OCI-LY7 (cell line): ENCODE data around the gene GABRD. TPM values are rescaled to one million over a fixed set of nuclear protein-coding genes. Genes with fewer than 3 reads are reported as not detected.

ENCODE experiments used
- BruUV-seq: library from RNA; stranded (reverse); fragments of 400-500 nt; replicated peaks from 2 replicates; lab custom pipeline; 2021; lab: Mats Ljungman, UMichigan
- CTCF ChIA-PET: fragments of 300-600 bp; sonication (Branson Sonifier 250); formaldehyde crosslinking; loops from one replicate; lab custom pipeline; 2022; ENCODE audit warnings: antibody characterized with exemption; ENCODE audit not compliant: unreplicated experiment; lab: Charles Lee
- POLR2A ChIA-PET: fragments of 300-600 bp; sonication (Branson Sonifier 250); formaldehyde crosslinking; loops from one replicate; lab custom pipeline; 2022; ENCODE audit warnings: antibody characterized with exemption; lab: Charles Lee
- DNase-seq: peaks from one replicate; pipeline ENCODE4 v3.0.0-alpha.2; 2015; ENCODE audit warnings: low spot score
- H2AFZ ChIP-seq: fragments of 200-600 bp; sonication (generic), shearing (Covaris generic); 2 replicates; pipeline ENCODE4 v1.6.1; 2014; ENCODE audit warnings: mild to moderate bottlenecking, antibody characterized with exemption, low read length, moderate library complexity
- H3K27ac ChIP-seq: fragments of 200-600 bp; sonication (generic); 2 replicates; pipeline ENCODE4 v1.5.1; 2014; ENCODE audit warnings: mixed run types, low read depth, mild to moderate bottlenecking, moderate library complexity, low read length, inconsistent platforms; ENCODE audit not compliant: poor library complexity, severe bottlenecking
- H3K36me3 ChIP-seq: fragments of 200-600 bp; sonication (generic); 2 replicates; pipeline ENCODE4 v1.6.1; 2014; ENCODE audit warnings: mild to moderate bottlenecking, antibody characterized with exemption, low read length, moderate library complexity, mixed read lengths; ENCODE audit not compliant: insufficient read depth
- H3K4me1 ChIP-seq: fragments of 200-600 bp; sonication (generic); 2 replicates; pipeline ENCODE4 v1.5.1; 2014; ENCODE audit warnings: mild to moderate bottlenecking, low read length; ENCODE audit not compliant: insufficient read depth, poor library complexity, severe bottlenecking
- H3K4me2 ChIP-seq: fragments of 200-600 bp; sonication (generic); 2 replicates; pipeline ENCODE4 v1.6.1; 2014; ENCODE audit warnings: mild to moderate bottlenecking, low read length
- H3K4me3 ChIP-seq: fragments of 200-600 bp; sonication (generic); 2 replicates; pipeline ENCODE4 v1.5.1; 2014; ENCODE audit warnings: mild to moderate bottlenecking, low read depth, low read length; ENCODE audit not compliant: poor library complexity, severe bottlenecking
- H3K79me2 ChIP-seq: fragments of 200-600 bp; sonication (generic); 2 replicates; pipeline ENCODE4 v1.6.1; 2016; ENCODE audit warnings: low read depth, mild to moderate bottlenecking, low read length, moderate library complexity, mixed read lengths; ENCODE audit not compliant: insufficient read depth
- H3K9me2 ChIP-seq: fragments of 200-600 bp; sonication (generic); 2 replicates; pipeline ENCODE4 v1.6.1; 2016; ENCODE audit warnings: mild to moderate bottlenecking, low read length, mixed read lengths; ENCODE audit not compliant: insufficient read depth
- H3K9me3 ChIP-seq: fragments of 200-600 bp; sonication (generic); 2 replicates; pipeline ENCODE4 v1.6.1; 2014; ENCODE audit warnings: mild to moderate bottlenecking, mixed run types, low read length, mixed read lengths
- H4K20me1 ChIP-seq: fragments of 200-600 bp; sonication (generic); 2 replicates; pipeline ENCODE4 v1.6.1; 2014; ENCODE audit warnings: mild to moderate bottlenecking, antibody characterized with exemption, low read length, moderate library complexity, mixed read lengths; ENCODE audit not compliant: insufficient read depth
- CTCF ChIP-seq: fragments of 200-600 bp; sonication (generic); conservative IDR thresholded peaks from 2 replicates; pipeline ENCODE4 v1.5.1; 2014; ENCODE audit warnings: mild to moderate bottlenecking, antibody characterized with exemption, low read length, moderate library complexity, mixed read lengths
- EZH2phosphoT487 ChIP-seq: fragments of 200-600 bp; sonication (generic); IDR thresholded peaks from 2 replicates; pipeline ENCODE4 v1.6.1; 2018; ENCODE audit warnings: low read depth, borderline replicate concordance, mild to moderate bottlenecking, mixed run types, antibody characterized with exemption, low read length, moderate library complexity, mixed read lengths
- intact Hi-C: fragments of 100-400 bp; cut with micrococcal nuclease; formaldehyde crosslinking; loops from one replicate; pipeline ENCODE4 v1.10.0; 2022; ENCODE audit not compliant: unreplicated experiment
- total RNA-seq, 2 experiments: library from RNA; depleted of rRNA in 1 of 2; stranded (reverse); fragments of >200 nt in 1 of 2; shearing (Covaris generic) in 1 of 2; gene quantifications; 2 replicates each; pipeline ENCODE4 v1.2.3, GENCODE V29; 2014 to 2022

Gene GABRD
- total RNA-seq, 2 experiments from 2014 or later, result not detected

DNA sequence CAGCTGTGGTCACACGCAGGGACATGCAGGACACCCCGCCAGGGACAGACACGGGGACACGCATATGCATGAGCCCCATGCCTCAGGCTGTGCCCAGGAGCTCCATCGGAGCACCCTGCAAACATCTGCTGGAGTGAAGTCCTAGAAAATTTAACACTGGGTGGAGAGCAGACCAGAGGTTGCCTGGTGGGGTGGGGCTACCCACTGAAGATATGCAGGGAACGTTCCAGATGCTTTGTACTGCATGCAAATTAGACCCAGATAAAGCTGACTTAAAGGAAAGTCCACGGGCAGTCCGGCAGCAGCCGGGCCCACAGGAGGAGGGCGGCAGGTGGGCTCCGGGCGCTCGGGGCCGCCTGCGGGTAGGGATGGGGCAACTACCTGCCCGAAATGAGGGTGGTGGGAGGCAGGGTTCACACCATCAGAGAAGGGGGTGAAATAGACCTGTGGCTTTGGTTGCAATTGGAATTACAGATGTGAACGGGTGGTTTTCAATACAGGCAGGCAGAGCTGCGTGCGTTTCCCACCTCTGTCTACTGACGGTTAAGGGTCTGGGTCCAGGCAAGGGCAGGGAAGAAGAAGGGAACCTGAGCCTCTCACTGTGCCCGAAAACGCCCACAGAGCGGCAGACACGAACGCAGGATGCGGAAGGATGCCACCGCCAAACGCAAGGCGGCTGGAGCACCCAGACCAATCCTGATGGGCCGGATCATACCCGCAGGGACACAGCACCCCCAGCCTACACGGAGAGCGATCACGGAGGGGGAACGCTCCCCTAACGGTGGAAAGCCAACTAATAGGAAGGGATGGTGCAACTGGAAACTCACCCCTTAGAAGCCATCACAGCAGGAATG lies 36.5 kb upstream of the GABRD start:
- no peaks in the 10 kb centered on the region for H3K4me1 ChIP-seq
- H4K20me1 ChIP-seq, result no peaks in the 10 kb centered on the region
- H3K4me3 ChIP-seq, result no peak overlapping the region
- no peaks in the 10 kb centered on the region for H3K36me3 ChIP-seq
- no peaks in the 10 kb centered on the region; the same call in 1 of the 2 replicates for H3K9me3 ChIP-seq
- no peaks in the 10 kb centered on the region for H3K9me2 ChIP-seq
- DNase-seq, result no peak
- no peak overlapping the region for H3K4me2 ChIP-seq
- ChIA-PET CTCF (no interaction called here), POLR2A (no interaction called here)
- intact Hi-C loops, result no loop called here
- BruUV-seq, result no TSS peak
- no peak overlapping the region for H3K27ac ChIP-seq
- no peak for TF ChIP-seq CTCF
- TF ChIP-seq EZH2phosphoT487, result no peak
- H3K79me2 ChIP-seq, result no peaks in the 10 kb centered on the region
- H2AFZ ChIP-seq, result no peak overlapping the region

DNA sequence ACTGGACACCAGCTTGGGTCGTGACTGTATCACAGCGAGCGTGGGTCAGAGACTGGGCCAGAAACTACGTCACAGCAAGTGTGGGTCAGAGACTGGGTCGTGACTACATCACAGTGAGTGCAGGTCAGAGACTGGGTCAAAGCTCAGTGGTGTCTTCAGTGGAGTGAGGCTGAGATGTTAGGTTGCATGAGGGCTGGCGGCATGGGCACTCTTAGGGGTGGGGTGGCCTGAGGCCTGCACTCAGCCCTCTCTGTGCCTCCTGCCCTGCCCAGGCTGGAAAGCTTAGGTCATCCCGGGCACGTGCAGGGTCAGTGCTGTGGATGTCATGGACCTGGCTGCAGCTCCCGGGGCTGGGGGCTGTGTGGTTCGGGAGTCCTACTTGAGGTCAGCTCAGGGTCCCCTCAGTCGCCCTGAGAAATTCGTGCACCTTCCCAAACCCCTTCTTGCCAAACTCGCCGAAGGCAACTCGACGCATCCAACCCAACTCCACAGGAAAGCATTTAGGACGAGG lies 34.5 kb upstream of the GABRD start:
- CTCF ChIA-PET, result no interaction called here

More for the DNA sequence above, 34.5 kb upstream of the GABRD start:
- TF ChIP-seq EZH2phosphoT487 (no peak), CTCF (no peak)
- no peaks in the 10 kb centered on the region for H3K79me2 ChIP-seq
- POLR2A ChIA-PET, result no interaction called here
- H4K20me1 ChIP-seq, result no peaks in the 10 kb centered on the region
- intact Hi-C loops, result no loop called here
- H3K4me3 ChIP-seq, result no peak overlapping the region
- H3K4me2 ChIP-seq, result no peak overlapping the region
- no TSS peak for BruUV-seq
- no peak overlapping the region for H3K27ac ChIP-seq
- H3K4me1 ChIP-seq, result no peaks in the 10 kb centered on the region
- DNase-seq, result no peak
- H2AFZ ChIP-seq, result no peak overlapping the region
- no peaks in the 10 kb centered on the region; the same call in 1 of the 2 replicates for H3K9me3 ChIP-seq
- H3K36me3 ChIP-seq, result no peaks in the 10 kb centered on the region
- no peaks in the 10 kb centered on the region for H3K9me2 ChIP-seq
